ENCODE measurements around the gene B3GNT4. TPM values are rescaled to one million over a fixed set of nuclear protein-coding genes. Genes with fewer than 3 reads are reported as not detected.

Gene B3GNT4
- total and polyA plus RNA-seq, 2 donors (not counting 3 experiments of a cell fraction or from before 2014, with no cell fraction given) = 0.11 to 0.31 TPM

- Histone ChIP-seq H3K9ac (replicated peaks; ENCODE audit: extremely low read depth, insufficient read depth, low read length) (no peak overlapping the region), H3K79me2 (ENCODE audit: control insufficient read depth, insufficient read depth, low read length) (no peaks in the 10 kb centered on the region), H4K20me1 (replicated peaks; ENCODE audit: control insufficient read depth, extremely low read depth, insufficient read depth, low read length) (no peaks in the 10 kb centered on the region), H3K36me3 (ENCODE audit: control insufficient read depth in 2 of 2, extremely low read depth in 1 of 2, insufficient read depth in 2 of 2, low read length in 2 of 2) (peaks cover 10 to 11% of the 10 kb centered on the region in 2 experiments), H3K27me3 (ENCODE audit: control insufficient read depth in 2 of 2, insufficient read depth in 2 of 2, low read length in 2 of 2) (peaks cover 9 to 18% of the 10 kb centered on the region in 2 experiments), H3K9me3 (replicated peaks; ENCODE audit: control insufficient read depth, insufficient read depth, low read length) (no peaks in the 10 kb centered on the region), H2AFZ (ENCODE audit: low read depth, low read length) (no peak overlapping the region), H3K4me1 (ENCODE audit: control insufficient read depth, extremely low read depth, insufficient read depth, low read length) (peaks cover 8% of the 10 kb centered on the region), H3K4me2 (ENCODE audit: insufficient read depth, low read length) (no peak overlapping the region), H3K27ac (ENCODE audit: insufficient read depth, low read depth, low read length) (no peak overlapping the region), H3K4me3 (replicated peaks in 1 of 3; ENCODE audit: insufficient read depth in 1 of 3, low read depth in 1 of 3, low read length in 3 of 3) (no peak overlapping the region), H3K9me1 (replicated peaks; ENCODE audit: control insufficient read depth, extremely low read depth, insufficient read depth, low read length) (no peaks in the 10 kb centered on the region)
- BruUV-seq (replicated peaks) = no TSS peak
- CTCF ChIA-PET = interaction anchor here (0.6 to 1.7 kb wide), 6 partner anchors 15 to 167 kb away, joined by 3 to 5 read pairs (median 4); partner anchors contain the start of gene LRRC43
- DNase-seq (ENCODE audit: low read depth, low spot score) (no peak), FAIRE-seq (no peak)
- POLR2A ChIA-PET = interaction anchor here (1.0 kb wide), 1 partner anchor 11 kb away, joined by 3 read pairs; no protein-coding TSS in a partner anchor
- TF ChIP-seq, protein P1, sequence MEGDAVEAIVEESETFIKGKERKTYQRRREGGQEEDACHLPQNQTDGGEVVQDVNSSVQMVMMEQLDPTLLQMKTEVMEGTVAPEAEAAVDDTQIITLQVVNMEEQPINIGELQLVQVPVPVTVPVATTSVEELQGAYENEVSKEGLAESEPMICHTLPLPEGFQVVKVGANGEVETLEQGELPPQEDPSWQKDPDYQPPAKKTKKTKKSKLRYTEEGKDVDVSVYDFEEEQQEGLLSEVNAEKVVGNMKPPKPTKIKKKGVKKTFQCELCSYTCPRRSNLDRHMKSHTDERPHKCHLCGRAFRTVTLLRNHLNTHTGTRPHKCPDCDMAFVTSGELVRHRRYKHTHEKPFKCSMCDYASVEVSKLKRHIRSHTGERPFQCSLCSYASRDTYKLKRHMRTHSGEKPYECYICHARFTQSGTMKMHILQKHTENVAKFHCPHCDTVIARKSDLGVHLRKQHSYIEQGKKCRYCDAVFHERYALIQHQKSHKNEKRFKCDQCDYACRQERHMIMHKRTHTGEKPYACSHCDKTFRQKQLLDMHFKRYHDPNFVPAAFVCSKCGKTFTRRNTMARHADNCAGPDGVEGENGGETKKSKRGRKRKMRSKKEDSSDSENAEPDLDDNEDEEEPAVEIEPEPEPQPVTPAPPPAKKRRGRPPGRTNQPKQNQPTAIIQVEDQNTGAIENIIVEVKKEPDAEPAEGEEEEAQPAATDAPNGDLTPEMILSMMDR (IDR thresholded peaks at IDR 0.05; ENCODE audit: extremely low read depth in 1 of 2, insufficient read depth in 1 of 2, low read depth in 1 of 2, low read length in 2 of 2) = no peak
- TF ChIP-seq MYC (IDR thresholded peaks at IDR 0.05; ENCODE audit: low read depth, low read length) = no peak
- TF ChIP-seq JUN (IDR thresholded peaks at IDR 0.05; ENCODE audit: borderline replicate concordance, insufficient read depth, insufficient read length, low read depth) = no peak
- no peak for TF ChIP-seq POLR2AphosphoS5 (IDR thresholded peaks at IDR 0.05; ENCODE audit: insufficient read depth, low read depth, low read length)
- TF ChIP-seq GATA2 (IDR thresholded peaks at IDR 0.05; ENCODE audit: insufficient read depth, insufficient read length, low read depth, low read length) = no peak
- TF ChIP-seq, protein P2, sequence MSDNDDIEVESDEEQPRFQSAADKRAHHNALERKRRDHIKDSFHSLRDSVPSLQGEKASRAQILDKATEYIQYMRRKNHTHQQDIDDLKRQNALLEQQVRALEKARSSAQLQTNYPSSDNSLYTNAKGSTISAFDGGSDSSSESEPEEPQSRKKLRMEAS (IDR thresholded peaks at IDR 0.05; ENCODE audit: insufficient read depth, insufficient read length) = no peak
- intact Hi-C loops (cut with micrococcal nuclease) (no loop called here), dilution Hi-C loops (cut with MboI; ENCODE audit: extremely low pct_ligation_motif_present, low sequenced_read_pairs) (no loop called here)
These were observed 1.8 kb downstream of the B3GNT4 start for GRCh38 chr12:122205053-122205925.
